T-helper 17 cell (primary cell): ENCODE data around the gene FNDC1. TPM values are rescaled to one million over a fixed set of nuclear protein-coding genes. Genes with fewer than 3 reads are reported as not detected.

Experiments used
- ATAC-seq: fragments of 150-1000 bp; cut with Tn5 transposase; 2 replicates; pipeline ENCODE4 v1.10.0; 2021; ENCODE audit warnings: mild to moderate bottlenecking, moderate library complexity
- DNase-seq, 3 donors: peaks; one replicate each; pipeline versions ENCODE4 v3.0.0 to v3.0.0-alpha.2; 2020 to 2021
- H3K9me3 ChIP-seq: one replicate; pipeline ENCODE4 v1.7.0; 2013; ENCODE audit warnings: low read length, mild to moderate bottlenecking; ENCODE audit not compliant: control insufficient read depth, poor library complexity, severe bottlenecking
- H3K27ac Mint-ChIP-seq: one replicate; pipeline ENCODE4 v1.8.0; 2022; ENCODE audit warnings: mild to moderate bottlenecking, moderate library complexity, mixed read lengths
- H3K27me3 Mint-ChIP-seq: one replicate; pipeline ENCODE4 v1.8.0; 2022; ENCODE audit warnings: mixed read lengths
- H3K36me3 Mint-ChIP-seq: one replicate; pipeline ENCODE4 v1.8.0; 2022; ENCODE audit warnings: low read depth, mixed read lengths
- H3K4me1 Mint-ChIP-seq: one replicate; pipeline ENCODE4 v1.8.0; 2022; ENCODE audit warnings: mild to moderate bottlenecking, mixed read lengths
- H3K4me3 Mint-ChIP-seq: one replicate; pipeline ENCODE4 v1.8.0; 2022; ENCODE audit warnings: mild to moderate bottlenecking, moderate library complexity, mixed read lengths
- total RNA-seq, 4 donors: library from RNA in 2 of 4; stranded (reverse) in 2 of 4; gene quantifications; one replicate each; pipeline ENCODE4 v1.2.3 and lab custom pipeline; 2022 to 2026

The FNDC1 gene
- total RNA-seq, 2 donors from 2014 or later = not detected

DNA sequence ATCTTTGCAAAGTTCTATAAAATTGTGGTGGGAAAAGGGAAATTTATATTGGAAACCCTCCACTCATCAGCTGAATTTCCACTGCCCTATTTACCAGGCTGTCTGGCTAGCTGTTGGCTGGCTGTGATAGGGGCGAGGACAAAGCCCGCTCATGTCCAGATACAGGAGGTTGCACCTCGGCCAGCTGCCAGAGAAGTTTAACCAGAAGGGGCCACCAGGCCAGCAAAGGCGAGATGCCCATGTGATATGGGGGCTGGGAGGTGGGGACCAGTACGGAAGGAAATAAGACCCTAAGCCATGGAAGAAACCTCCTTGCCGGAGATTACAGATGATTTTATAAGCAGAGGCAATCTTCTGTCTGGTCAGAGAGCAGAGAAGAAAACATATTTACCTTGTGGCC, 143.8 kb downstream of the FNDC1 start:
- Mint-ChIP-seq H3K4me3 (peak overlapping the region; percentile 12), H3K27ac (no peak overlapping the region), H3K27me3 (peaks cover 43% of the 10 kb centered on the region), H3K36me3 (no peaks in the 10 kb centered on the region), H3K4me1 (no peaks in the 10 kb centered on the region)
- DNase-seq (no peak), ATAC-seq (no peak)
- no peaks in the 10 kb centered on the region for H3K9me3 ChIP-seq

DNA sequence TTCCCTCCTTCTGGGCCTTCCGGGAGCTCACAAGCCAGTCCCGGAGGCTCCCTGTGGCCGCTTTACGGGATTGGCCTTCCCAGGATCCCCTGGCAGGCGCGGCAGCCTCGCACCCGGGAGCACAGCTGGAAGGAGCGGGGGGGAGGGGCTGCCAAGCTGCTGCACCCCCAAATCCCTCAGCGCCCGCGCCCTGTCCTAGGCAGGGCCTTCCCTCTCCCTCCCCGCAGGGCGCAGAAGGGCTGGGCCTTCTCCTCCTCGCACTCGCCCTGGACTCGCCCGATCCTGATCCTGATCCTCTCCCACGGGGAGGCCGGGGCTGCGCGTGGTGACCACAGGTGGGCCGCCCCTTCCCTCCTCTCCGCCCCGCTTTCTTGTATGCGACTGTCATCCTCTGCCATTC, 146.4 kb downstream of the FNDC1 start:
- H3K9me3 ChIP-seq = no peaks in the 10 kb centered on the region
- Mint-ChIP-seq H3K4me1 (no peaks in the 10 kb centered on the region), H3K27ac (no peak overlapping the region), H3K4me3 (no peak overlapping the region), H3K27me3 (peaks cover 47% of the 10 kb centered on the region), H3K36me3 (no peaks in the 10 kb centered on the region)
- ATAC-seq (no peak), DNase-seq (no peak)

DNA sequence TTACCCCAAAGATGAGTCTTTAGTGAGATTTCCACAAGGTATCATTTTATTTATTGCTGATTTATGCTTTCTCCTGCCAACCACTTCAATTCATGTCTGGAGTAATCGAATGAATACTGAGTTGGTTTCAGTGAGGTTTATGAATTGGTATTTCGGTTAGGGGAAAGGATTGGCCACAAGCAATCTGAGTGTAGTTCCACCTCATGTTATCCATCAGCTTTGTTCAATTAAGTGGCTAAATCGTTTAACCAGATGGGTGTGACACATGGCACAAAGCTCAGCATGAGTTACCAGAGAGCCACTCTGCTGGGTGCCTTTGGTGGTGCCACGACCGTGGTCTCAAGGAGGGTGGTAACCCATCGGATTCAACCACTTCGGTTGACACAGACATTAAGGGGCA, 148.2 kb downstream of the FNDC1 start:
- Mint-ChIP-seq H3K27ac (no peak overlapping the region), H3K4me1 (no peaks in the 10 kb centered on the region), H3K4me3 (no peak overlapping the region), H3K36me3 (no peaks in the 10 kb centered on the region), H3K27me3 (peaks cover 56% of the 10 kb centered on the region)
- no peaks in the 10 kb centered on the region for H3K9me3 ChIP-seq
- ATAC-seq = no peak
- no peak for DNase-seq

DNA sequence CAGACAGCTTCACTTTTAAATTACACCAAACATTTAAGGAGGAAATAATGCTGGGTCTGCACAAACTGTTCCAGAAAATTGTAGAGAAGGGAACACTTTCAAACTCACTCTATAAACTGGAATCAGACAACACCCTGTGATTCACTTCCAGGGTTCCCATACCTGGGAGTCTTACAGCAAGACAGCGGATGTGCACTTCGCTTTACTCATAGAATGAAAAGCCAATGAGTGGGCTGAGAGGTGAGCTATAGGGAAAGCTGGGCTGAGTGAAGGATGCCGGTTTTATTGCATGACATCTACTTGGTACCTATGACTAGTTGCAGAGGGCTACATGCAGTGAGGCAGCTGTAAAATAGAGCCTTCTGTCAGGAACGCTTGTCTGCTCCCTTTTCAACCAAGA, 152.1 kb downstream of the FNDC1 start:
- Mint-ChIP-seq H3K4me3 (no peak overlapping the region), H3K27me3 (peaks cover 40% of the 10 kb centered on the region), H3K27ac (no peak overlapping the region), H3K4me1 (no peaks in the 10 kb centered on the region), H3K36me3 (no peaks in the 10 kb centered on the region)
- DNase-seq = no peak
- H3K9me3 ChIP-seq = no peaks in the 10 kb centered on the region
- ATAC-seq = no peak

Other genes starting within 250 kb of the FNDC1 start
- gene RSPH3, start 169.2 kb upstream of the FNDC1 start, total RNA-seq = 1 to 10 TPM; 1.6 to 2.7 TPM
- gene TAGAP, start 124.4 kb upstream of the FNDC1 start, total RNA-seq = 100 to 1,000 TPM; 269 to 340 TPM